Glutamatergic neuron (in vitro differentiated cells): Measurements from ENCODE around the gene ST3GAL4. TPM values are rescaled to one million over a fixed set of nuclear protein-coding genes. Genes with fewer than 3 reads are reported as not detected.
"Not testable (repeated sequence)": the region's sequence is repeated elsewhere in the genome, so short reads cannot be mapped to it uniquely, and the experiment has no call there.

ENCODE experiments used
- DNase-seq: peaks from one replicate; pipeline ENCODE4 v3.0.0; 2022
- H3K27ac Mint-ChIP-seq: one replicate; pipeline ENCODE4 v1.8.0; 2020; ENCODE audit warnings: mild to moderate bottlenecking, mixed read lengths, inconsistent platforms; ENCODE audit not compliant: unreplicated experiment
- H3K27me3 Mint-ChIP-seq: one replicate; pipeline ENCODE4 v1.8.0; 2020; ENCODE audit warnings: mild to moderate bottlenecking, moderate library complexity, mixed read lengths, inconsistent platforms; ENCODE audit not compliant: unreplicated experiment
- H3K36me3 Mint-ChIP-seq: one replicate; pipeline ENCODE4 v1.8.0; 2020; ENCODE audit warnings: mild to moderate bottlenecking, mixed read lengths, inconsistent platforms; ENCODE audit not compliant: unreplicated experiment
- H3K4me1 Mint-ChIP-seq: one replicate; pipeline ENCODE4 v1.8.0; 2020; ENCODE audit warnings: mild to moderate bottlenecking, low read depth, mixed read lengths, inconsistent platforms; ENCODE audit not compliant: unreplicated experiment
- H3K4me3 Mint-ChIP-seq: one replicate; pipeline ENCODE4 v1.8.0; 2020; ENCODE audit warnings: mild to moderate bottlenecking, mixed read lengths, inconsistent platforms; ENCODE audit not compliant: unreplicated experiment
- H3K9me3 Mint-ChIP-seq: one replicate; pipeline ENCODE4 v1.8.0; 2020; ENCODE audit warnings: mild to moderate bottlenecking, moderate library complexity, mixed read lengths, inconsistent platforms; ENCODE audit not compliant: unreplicated experiment
- CTCF ChIP-seq: fragments of 200-600 bp; sonication (generic); IDR thresholded peaks from one replicate; pipeline ENCODE4 v1.5.0; 2021; ENCODE audit not compliant: partially characterized antibody, unreplicated experiment
- total RNA-seq: library from RNA; stranded (reverse); fragmentation: NEBNext Ultra II Directional; extraction: Animal tissue kit (Norgen Biotek cat#: 25700); gene quantifications from one replicate; pipeline ENCODE4 v1.2.1, GENCODE V29; 2021; ENCODE audit not compliant: unreplicated experiment

The ST3GAL4 gene
- total RNA-seq, 1 donor from 2014 or later, result 10.4 TPM

GRCh38 chr11:126366064-126366822 lies 10.8 kb downstream of the ST3GAL4 start:
- no peaks in the 10 kb centered on the region for H3K36me3 Mint-ChIP-seq
- peaks cover 1% of the 10 kb centered on the region for H3K27me3 Mint-ChIP-seq
- no peak for DNase-seq
- H3K9me3 Mint-ChIP-seq, result peaks cover 2% of the 10 kb centered on the region
- no peak overlapping the region for H3K4me3 Mint-ChIP-seq
- H3K27ac Mint-ChIP-seq, result peak overlapping the region; percentile 48
- no peak for TF ChIP-seq CTCF
- peaks cover 14% of the 10 kb centered on the region for H3K4me1 Mint-ChIP-seq

- not testable (repeated sequence) for H3K36me3 Mint-ChIP-seq, H3K27me3 Mint-ChIP-seq, DNase-seq, H3K4me3 Mint-ChIP-seq, H3K9me3 Mint-ChIP-seq
- TF ChIP-seq CTCF, result peak; percentile 21
- Mint-ChIP-seq H3K27ac (peak overlapping the region; percentile 48), H3K4me1 (peaks cover 13% of the 10 kb centered on the region)
Measured at GRCh38 chr11:126366823-126367654, 11.6 kb downstream of the ST3GAL4 start.

GRCh38 chr11:126367806-126368205 lies 12.3 kb downstream of the ST3GAL4 start:
- not testable (repeated sequence) for DNase-seq, H3K27me3 Mint-ChIP-seq, H3K4me3 Mint-ChIP-seq, H3K36me3 Mint-ChIP-seq, H3K4me1 Mint-ChIP-seq, H3K9me3 Mint-ChIP-seq
- peak overlapping the region; percentile 48 for H3K27ac Mint-ChIP-seq

- H3K36me3 Mint-ChIP-seq, H3K27ac Mint-ChIP-seq, H3K4me1 Mint-ChIP-seq, DNase-seq, H3K27me3 Mint-ChIP-seq, H3K4me3 Mint-ChIP-seq, H3K9me3 Mint-ChIP-seq: not testable (repeated sequence)
Measured at GRCh38 chr11:126368336-126369119, 13.0 kb downstream of the ST3GAL4 start.

- DNase-seq, result no peak
- Mint-ChIP-seq H3K27me3 (peaks cover 1% of the 10 kb centered on the region), H3K9me3 (peaks cover 2% of the 10 kb centered on the region), H3K27ac (no peak overlapping the region), H3K36me3 (no peaks in the 10 kb centered on the region), H3K4me1 (peaks cover 8% of the 10 kb centered on the region), H3K4me3 (no peak overlapping the region)
- no peak for TF ChIP-seq CTCF
Measured at GRCh38 chr11:126370016-126370415, 14.5 kb downstream of the ST3GAL4 start.
